ENCODE measurements around the gene MLX.

DNA sequence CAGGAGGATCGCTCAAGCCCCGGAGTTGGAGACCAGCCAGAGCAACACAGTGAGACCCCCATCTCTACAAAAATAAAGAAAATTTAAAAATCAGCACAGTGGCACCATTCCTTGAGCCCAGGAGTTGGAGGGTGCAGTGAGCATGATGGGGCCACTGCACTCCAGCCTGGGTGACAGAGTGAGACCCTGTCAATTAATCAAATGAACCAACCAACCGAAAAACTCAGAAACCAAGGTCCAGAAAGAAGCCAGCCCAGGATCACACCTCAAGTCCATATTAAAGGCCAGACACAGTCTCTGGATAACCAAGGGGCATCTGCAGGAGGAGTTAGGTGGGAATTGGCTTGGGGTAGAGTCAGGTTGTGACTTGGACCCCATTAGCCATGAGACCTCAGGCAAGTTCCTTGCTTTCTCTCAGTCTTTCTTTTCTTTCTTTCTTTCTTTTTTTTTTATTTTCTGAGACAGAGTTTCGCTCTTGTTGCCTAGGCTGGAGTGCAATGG is 11.7 kb upstream of the MLX start:
- TF ChIP-seq EZH2 (IDR thresholded peaks at IDR 0.05; ENCODE audit: borderline replicate concordance, low read length): no peak
- no peak for TF ChIP-seq CTCF (conservative IDR thresholded peaks at IDR 0.05 in 1 of 2, IDR thresholded peaks at IDR 0.05 in 1 of 2; ENCODE audit: extremely low read depth in 1 of 2, insufficient read depth in 1 of 2, low read depth in 1 of 2, low read length in 2 of 2)

Measured in mammary epithelial cell (primary cell).